Measurements from ENCODE around the gene OTP. TPM values are rescaled to one million over a fixed set of nuclear protein-coding genes. Genes with fewer than 3 reads are reported as not detected.

Gene OTP
- total and polyA plus RNA-seq, 3 donors from 2014 or later = 0.37 to 1.5 (median 0.39) TPM

DNA sequence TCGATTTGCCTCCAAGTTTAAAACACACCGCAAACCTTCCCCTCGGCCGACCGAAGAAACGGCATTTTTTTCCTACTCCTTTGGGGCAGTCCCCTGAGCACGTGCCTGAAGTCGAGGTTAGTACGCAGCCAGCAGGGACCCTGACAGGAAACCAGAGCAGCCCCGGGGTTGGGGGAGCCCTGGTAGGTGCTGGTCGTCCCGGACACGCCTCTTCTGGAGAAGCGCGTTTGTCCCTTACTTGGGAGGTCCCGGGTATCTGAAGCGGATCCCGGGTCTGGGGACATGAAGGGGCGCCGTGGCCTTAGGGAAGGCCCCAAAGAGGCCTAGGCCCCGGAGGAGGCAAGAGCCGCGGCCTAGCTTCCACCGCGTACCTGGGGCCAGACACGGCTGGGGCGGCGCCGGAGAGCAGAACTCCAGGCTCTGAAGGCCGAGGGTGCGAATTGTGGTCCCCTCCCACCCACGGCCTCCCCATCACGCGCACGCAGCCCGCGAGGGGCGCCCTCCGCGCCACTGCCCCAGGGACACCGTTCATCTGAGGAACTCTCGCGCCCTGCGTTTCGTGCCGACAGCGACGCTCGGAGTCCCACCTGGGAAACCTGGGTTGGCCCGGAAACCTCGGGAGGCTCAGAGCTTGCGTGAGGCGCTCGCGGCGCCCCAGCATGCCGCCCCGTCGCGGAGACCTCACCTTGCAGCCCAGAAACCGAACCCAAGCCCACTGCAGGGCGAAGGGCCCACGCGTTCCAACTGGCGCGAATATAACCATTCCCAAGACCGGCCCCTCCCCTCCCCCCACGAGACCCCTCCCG lies 10.4 kb downstream of the OTP start:
- intact Hi-C loops (cut with DNase I; ENCODE audit: low total_unique reads) = no loop called here
- peaks cover 7% of the 10 kb centered on the region for H3K4me1 ChIP-seq

DNA sequence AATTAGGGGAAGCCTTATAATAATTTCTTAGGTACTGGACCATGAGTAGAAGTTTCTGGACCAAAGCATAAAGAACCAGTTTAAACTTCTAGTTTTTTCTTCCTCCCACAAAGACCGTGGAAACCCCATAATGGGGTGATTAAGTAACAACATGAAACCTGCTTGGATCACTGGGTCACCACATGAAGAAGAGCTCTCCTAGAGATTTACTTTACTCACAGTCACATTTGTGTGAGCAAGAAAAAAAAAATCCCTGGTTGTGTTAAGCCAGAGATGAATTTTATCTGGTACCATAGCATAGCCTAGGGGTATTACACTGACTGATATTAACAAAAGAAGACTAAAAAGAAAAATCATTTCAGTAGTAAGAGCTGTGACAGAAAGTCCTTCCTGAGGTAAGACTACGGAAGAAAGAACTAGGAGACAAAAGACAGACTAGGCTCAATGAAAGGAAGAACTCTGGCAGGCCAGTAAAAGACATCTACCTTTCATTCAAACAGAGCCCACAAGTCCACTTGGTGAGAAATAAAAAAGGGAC lies 15.2 kb downstream of the OTP start:
- H3K4me1 ChIP-seq = no peaks in the 10 kb centered on the region

More for the DNA sequence above, 10.4 kb downstream of the OTP start:
- no peak for DNase-seq
- 8 to 11% methylated on average over 26 to 60 of the region's 69 CpGs for WGBS, 2 donors
- H3K27ac ChIP-seq = no peak overlapping the region
- peak overlapping the region; percentile 34 to 51 for H3K4me3 ChIP-seq
- no peaks in the 10 kb centered on the region for H3K36me3 ChIP-seq (ENCODE audit: low read depth, missing control alignments)
- TF ChIP-seq CTCF (IDR thresholded peaks at IDR 0.05) = no peak
- TF ChIP-seq POLR2A (IDR thresholded peaks at IDR 0.05) = no peak
- peaks cover 5% of the 10 kb centered on the region for H3K27me3 ChIP-seq
- no peaks in the 10 kb centered on the region for H3K9me3 ChIP-seq

DNA sequence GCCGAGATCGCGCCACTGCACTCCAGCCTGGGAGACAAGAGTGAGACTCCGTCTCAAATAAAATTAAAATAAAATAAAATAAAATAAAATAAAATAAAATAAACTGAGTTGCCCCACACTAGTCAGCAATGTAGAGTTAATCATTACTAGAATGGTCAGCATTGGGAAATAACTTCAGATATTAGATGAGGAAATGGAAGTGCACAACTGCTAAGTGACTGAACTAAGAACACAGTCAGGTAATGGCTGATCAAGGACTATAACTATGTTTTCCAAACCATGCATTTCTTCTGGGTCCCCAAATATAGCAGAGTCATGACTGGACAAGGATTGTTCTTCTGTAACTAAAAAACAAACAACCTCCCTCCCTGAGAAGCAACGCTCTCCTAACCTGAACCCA lies 17.1 kb downstream of the OTP start:
- H3K27ac ChIP-seq = no peak overlapping the region
- H3K27me3 ChIP-seq = no peaks in the 10 kb centered on the region
- intact Hi-C loops (cut with DNase I; ENCODE audit: low total_unique reads) = no loop called here
- no peak for DNase-seq
- H3K36me3 ChIP-seq (ENCODE audit: low read depth, missing control alignments) = no peaks in the 10 kb centered on the region
- TF ChIP-seq CTCF (IDR thresholded peaks at IDR 0.05) = no peak
- TF ChIP-seq POLR2A (IDR thresholded peaks at IDR 0.05) = no peak
- H3K4me3 ChIP-seq = no peak overlapping the region
- no peaks in the 10 kb centered on the region for H3K9me3 ChIP-seq
- no peaks in the 10 kb centered on the region for H3K4me1 ChIP-seq
- 58 to 77% methylated on average over 5 of the region's 5 CpGs for WGBS, 2 donors

More for the DNA sequence above, 15.2 kb downstream of the OTP start:
- Histone ChIP-seq H3K27ac (no peak overlapping the region), H3K27me3 (no peaks in the 10 kb centered on the region), H3K4me3 (no peak overlapping the region), H3K9me3 (no peaks in the 10 kb centered on the region), H3K36me3 (ENCODE audit: low read depth, missing control alignments) (no peaks in the 10 kb centered on the region)
- WGBS, 2 donors = 75 to 79% methylated on average over 2 of the region's 2 CpGs
- TF ChIP-seq POLR2A (IDR thresholded peaks at IDR 0.05) (no peak), CTCF (IDR thresholded peaks at IDR 0.05) (no peak)
- intact Hi-C loops (cut with DNase I; ENCODE audit: low total_unique reads) = no loop called here
- no peak for DNase-seq

DNA sequence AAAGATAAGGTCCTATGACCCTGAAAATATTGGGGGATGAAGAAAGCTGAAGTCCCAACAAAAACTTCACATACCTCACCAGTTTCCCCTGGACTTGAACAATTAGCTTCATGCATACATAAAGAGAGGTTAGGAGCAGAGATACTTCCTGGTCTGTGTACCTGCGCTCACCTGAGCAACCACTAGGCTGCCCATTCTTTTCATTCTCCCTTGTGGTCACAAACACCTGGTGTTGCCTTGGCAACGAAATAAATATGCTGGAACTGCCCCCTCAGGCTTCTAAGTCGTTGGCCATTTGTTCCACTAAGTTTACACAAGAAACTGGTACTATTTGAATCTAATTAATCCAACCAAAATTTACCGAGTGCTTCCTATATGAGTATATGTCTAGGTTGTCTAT lies 18.1 kb downstream of the OTP start:
- Histone ChIP-seq H3K4me3 (no peak overlapping the region), H3K9me3 (no peaks in the 10 kb centered on the region), H3K4me1 (no peaks in the 10 kb centered on the region), H3K27ac (no peak overlapping the region), H3K36me3 (ENCODE audit: low read depth, missing control alignments) (no peaks in the 10 kb centered on the region), H3K27me3 (no peaks in the 10 kb centered on the region)
- no peak for DNase-seq
- no peak for TF ChIP-seq POLR2A (IDR thresholded peaks at IDR 0.05)
- no peak for TF ChIP-seq CTCF (IDR thresholded peaks at IDR 0.05)
- intact Hi-C loops (cut with DNase I; ENCODE audit: low total_unique reads) = no loop called here
- WGBS, 2 donors = 37 to 39% methylated on average over 4 of the region's 4 CpGs
